Prostate gland (tissue), 2 donors: ENCODE measurements around the gene LHX6. TPM values are rescaled to one million over a fixed set of nuclear protein-coding genes. Genes with fewer than 3 reads are reported as not detected.

Source experiments
- DNase-seq: peaks from one replicate; pipeline ENCODE4 v3.0.0-alpha.2; 2019; ENCODE audit warnings: low spot score
- H3K27ac ChIP-seq, 2 donors: fragments of 200-600 bp; sonication (generic); 2 replicates each; pipeline ENCODE4 v1.5.1; 2017 to 2019
- H3K27me3 ChIP-seq: fragments of 200-600 bp; sonication (generic); replicated peaks from 2 replicates; pipeline ENCODE4 v1.5.1; 2019; ENCODE audit not compliant: insufficient read depth
- H3K36me3 ChIP-seq, 2 donors: fragments of 200-600 bp; sonication (generic); 1 replicate in 1 of 2; 2 replicates in 1 of 2; pipeline versions ENCODE4 v1.5.1 to v1.8.1; 2017 to 2019
- H3K4me1 ChIP-seq: fragments of 200-600 bp; sonication (generic); replicated peaks from 2 replicates; pipeline ENCODE4 v1.5.1; 2019
- H3K4me3 ChIP-seq, 2 donors: fragments of 200-600 bp; sonication (generic); 2 replicates each; pipeline ENCODE4 v1.5.1; 2017 to 2019
- H3K9me3 ChIP-seq: fragments of 200-600 bp; sonication (generic); 2 replicates; pipeline ENCODE4 v1.5.1; 2017
- CTCF ChIP-seq, 4 experiments: fragments of 200-600 bp in 2 of 4; fragments of 450-650 bp in 2 of 4; sonication (generic) in 2 of 4; IDR thresholded peaks; 1 replicate in 3 of 4; 2 replicates in 1 of 4; pipeline ENCODE4 v1.5.1; 2016 to 2019; ENCODE audit warnings: antibody characterized with exemption in 4 of 4, mild to moderate bottlenecking in 2 of 4, moderate library complexity in 2 of 4
- POLR2A ChIP-seq: fragments of 450-650 bp; IDR thresholded peaks from one replicate; pipeline ENCODE4 v1.6.1; 2016; ENCODE audit warnings: antibody characterized with exemption, mild to moderate bottlenecking
- POLR2AphosphoS5 ChIP-seq: sonication (generic); formaldehyde crosslinking; IDR thresholded peaks from one replicate; pipeline ENCODE4 v1.6.1; 2017; ENCODE audit warnings: antibody characterized with exemption
- WGBS: methylation state at CpG from one replicate; pipeline ENCODE4 v1.1.5; 2018; 5-methylcytosine and 5-hydroxymethylcytosine counted together
- intact Hi-C: fragments of 100-400 bp; cut with DNase I; formaldehyde crosslinking; loops from one replicate; pipeline ENCODE4 v1.14.2; 2022
- total RNA-seq, 2 donors: library from RNA; depleted of rRNA; stranded (reverse); fragments of >200 nt; gene quantifications; one replicate each; pipeline ENCODE4 v1.1.0, GENCODE V29; 2016

Gene LHX6
- total RNA-seq, 2 donors from 2014 or later, result 2.7 to 7.3 TPM

GRCh38 chr9:122197426-122197825 lies 31.3 kb downstream of the LHX6 start:
- Histone ChIP-seq H3K4me3 (no peak overlapping the region), H3K36me3 (no peaks in the 10 kb centered on the region), H3K4me1 (no peaks in the 10 kb centered on the region), H3K27ac (no peak overlapping the region), H3K9me3 (no peaks in the 10 kb centered on the region), H3K27me3 (no peaks in the 10 kb centered on the region)
- no peak for DNase-seq
- 42% methylated on average over 7 of the region's 7 CpGs for WGBS
- intact Hi-C loops, result no loop called here
- TF ChIP-seq POLR2AphosphoS5 (no peak), CTCF (IDR thresholded peaks at IDR 0.05) (no peak)

- H3K4me1 ChIP-seq, result no peaks in the 10 kb centered on the region
- intact Hi-C loops, result no loop called here
- H3K36me3 ChIP-seq, result no peaks in the 10 kb centered on the region
- no peaks in the 10 kb centered on the region for H3K9me3 ChIP-seq
- WGBS, result 99% methylated on average over 4 of the region's 4 CpGs
- H3K27me3 ChIP-seq, result no peaks in the 10 kb centered on the region
- DNase-seq, result no peak
- TF ChIP-seq POLR2AphosphoS5, result no peak
- no peak for TF ChIP-seq CTCF (IDR thresholded peaks at IDR 0.05)
- TF ChIP-seq POLR2A, result no peak
- no peak overlapping the region for H3K27ac ChIP-seq
- H3K4me3 ChIP-seq, result no peak overlapping the region
These were observed 32.9 kb downstream of the LHX6 start for GRCh38 chr9:122195875-122196274.

GRCh38 chr9:122193651-122194050 lies 35.1 kb downstream of the LHX6 start:
- Histone ChIP-seq H3K27ac (no peak overlapping the region), H3K4me3 (no peak overlapping the region), H3K4me1 (no peaks in the 10 kb centered on the region), H3K9me3 (no peaks in the 10 kb centered on the region), H3K36me3 (no peaks in the 10 kb centered on the region), H3K27me3 (no peaks in the 10 kb centered on the region)
- TF ChIP-seq POLR2A, result no peak
- no peak for TF ChIP-seq CTCF (IDR thresholded peaks at IDR 0.05)
- TF ChIP-seq POLR2AphosphoS5, result no peak
- intact Hi-C loops, result no loop called here
- WGBS, result 88% methylated on average over 6 of the region's 6 CpGs
- no peak for DNase-seq

GRCh38 chr9:122192914-122193525 lies 35.7 kb downstream of the LHX6 start:
- intact Hi-C loops, result no loop called here

More at GRCh38 chr9:122192914-122193525, 35.7 kb downstream of the LHX6 start:
- H3K36me3 ChIP-seq, result no peaks in the 10 kb centered on the region
- DNase-seq, result no peak
- no peak overlapping the region for H3K27ac ChIP-seq
- no peaks in the 10 kb centered on the region for H3K4me1 ChIP-seq
- no peak overlapping the region for H3K4me3 ChIP-seq
- H3K9me3 ChIP-seq, result no peaks in the 10 kb centered on the region
- WGBS, result 68% methylated on average over 16 of the region's 16 CpGs
- H3K27me3 ChIP-seq, result no peaks in the 10 kb centered on the region
- TF ChIP-seq CTCF (IDR thresholded peaks at IDR 0.05), result no peak
- no peak for TF ChIP-seq POLR2A
- no peak for TF ChIP-seq POLR2AphosphoS5
